Measurements from ENCODE around the gene RAB37.

Gene RAB37

DNA sequence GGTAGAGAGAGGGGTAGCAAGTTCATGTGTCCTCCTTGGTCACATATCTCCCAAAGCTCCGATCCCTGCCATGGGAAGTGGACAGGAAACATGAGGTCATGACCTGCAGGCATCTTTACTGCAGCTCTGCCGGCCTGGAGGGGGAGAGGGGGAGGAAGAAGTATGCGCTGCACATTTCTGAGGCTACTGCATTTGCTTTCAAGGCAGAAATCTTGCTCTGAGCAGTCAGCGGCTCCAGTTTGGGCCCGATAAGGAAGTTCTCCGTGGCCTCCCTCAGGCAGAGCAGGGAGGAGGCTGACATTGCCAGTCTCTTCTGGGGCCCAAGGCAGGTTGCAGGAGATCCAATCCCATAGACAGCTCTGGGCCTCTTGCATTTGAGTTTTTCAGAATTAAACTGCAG, 9.9 kb downstream of the RAB37 start:
- TF ChIP-seq, protein P1, sequence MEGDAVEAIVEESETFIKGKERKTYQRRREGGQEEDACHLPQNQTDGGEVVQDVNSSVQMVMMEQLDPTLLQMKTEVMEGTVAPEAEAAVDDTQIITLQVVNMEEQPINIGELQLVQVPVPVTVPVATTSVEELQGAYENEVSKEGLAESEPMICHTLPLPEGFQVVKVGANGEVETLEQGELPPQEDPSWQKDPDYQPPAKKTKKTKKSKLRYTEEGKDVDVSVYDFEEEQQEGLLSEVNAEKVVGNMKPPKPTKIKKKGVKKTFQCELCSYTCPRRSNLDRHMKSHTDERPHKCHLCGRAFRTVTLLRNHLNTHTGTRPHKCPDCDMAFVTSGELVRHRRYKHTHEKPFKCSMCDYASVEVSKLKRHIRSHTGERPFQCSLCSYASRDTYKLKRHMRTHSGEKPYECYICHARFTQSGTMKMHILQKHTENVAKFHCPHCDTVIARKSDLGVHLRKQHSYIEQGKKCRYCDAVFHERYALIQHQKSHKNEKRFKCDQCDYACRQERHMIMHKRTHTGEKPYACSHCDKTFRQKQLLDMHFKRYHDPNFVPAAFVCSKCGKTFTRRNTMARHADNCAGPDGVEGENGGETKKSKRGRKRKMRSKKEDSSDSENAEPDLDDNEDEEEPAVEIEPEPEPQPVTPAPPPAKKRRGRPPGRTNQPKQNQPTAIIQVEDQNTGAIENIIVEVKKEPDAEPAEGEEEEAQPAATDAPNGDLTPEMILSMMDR (IDR thresholded peaks at IDR 0.05; ENCODE audit: low read depth, low read length, missing control alignments), result no peak
- Histone ChIP-seq H3K27ac (no peak overlapping the region), H3K4me3 (ENCODE audit: low read depth, low read length) (no peak overlapping the region), H3K36me3 (replicated peaks) (no peaks in the 10 kb centered on the region), H3K27me3 (replicated peaks) (no peaks in the 10 kb centered on the region)
- in situ Hi-C loops (cut with HindIII; ENCODE audit: low pct_ligation_motif_present, low sequenced_read_pairs), result no loop called here
- no peak for DNase-seq

DNA sequence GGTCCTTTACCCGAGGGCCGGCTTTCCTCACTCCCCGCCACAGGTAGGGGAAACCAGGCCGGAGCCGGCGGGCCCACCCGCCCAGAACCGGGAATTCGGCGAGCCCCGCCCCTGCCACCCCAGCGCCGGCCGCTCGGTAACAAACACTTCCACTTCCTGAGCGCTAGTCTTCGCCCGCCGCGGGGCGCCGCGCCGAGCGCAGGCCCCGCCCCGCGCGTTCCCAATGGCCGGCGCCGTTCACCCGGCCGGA, 11.1 kb downstream of the RAB37 start:
- Histone ChIP-seq H3K4me3 (ENCODE audit: low read depth, low read length) (peak overlapping the region; percentile 52), H3K36me3 (replicated peaks) (no peaks in the 10 kb centered on the region), H3K27me3 (replicated peaks) (no peaks in the 10 kb centered on the region), H3K27ac (no peak overlapping the region)
- DNase-seq, result no peak
- TF ChIP-seq, protein P1 (IDR thresholded peaks at IDR 0.05; ENCODE audit: low read depth, low read length, missing control alignments), result no peak
- in situ Hi-C loops (cut with HindIII; ENCODE audit: low pct_ligation_motif_present, low sequenced_read_pairs), result no loop called here

DNA sequence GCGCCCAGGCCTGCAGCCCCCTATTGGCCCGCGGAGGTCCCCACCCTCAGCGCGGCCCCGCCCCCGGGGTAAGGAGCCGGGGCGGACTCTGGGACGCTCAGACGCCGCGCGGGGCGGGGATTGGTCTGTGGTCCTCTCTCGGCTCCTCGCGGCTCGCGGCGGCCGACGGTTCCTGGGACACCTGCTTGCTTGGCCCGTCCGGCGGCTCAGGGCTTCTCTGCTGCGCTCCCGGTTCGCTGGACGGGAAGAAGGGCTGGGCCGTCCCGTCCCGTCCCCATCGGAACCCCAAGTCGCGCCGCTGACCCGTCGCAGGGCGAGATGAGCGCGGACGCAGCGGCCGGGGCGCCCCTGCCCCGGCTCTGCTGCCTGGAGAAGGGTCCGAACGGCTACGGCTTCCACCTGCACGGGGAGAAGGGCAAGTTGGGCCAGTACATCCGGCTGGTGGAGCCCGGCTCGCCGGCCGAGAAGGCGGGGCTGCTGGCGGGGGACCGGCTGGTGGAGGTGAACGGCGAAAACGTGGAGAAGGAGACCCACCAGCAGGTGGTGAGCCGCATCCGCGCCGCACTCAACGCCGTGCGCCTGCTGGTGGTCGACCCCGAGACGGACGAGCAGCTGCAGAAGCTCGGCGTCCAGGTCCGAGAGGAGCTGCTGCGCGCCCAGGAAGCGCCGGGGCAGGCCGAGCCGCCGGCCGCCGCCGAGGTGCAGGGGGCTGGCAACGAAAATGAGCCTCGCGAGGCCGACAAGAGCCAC, 11.6 kb downstream of the RAB37 start, which contains the start of gene NHERF1:
Gene NHERF1, plus strand, starts transcription at position 100 of the 750 bp plus-strand sequence. Its CDS starts 219 bp downstream, at position 319.
- TF ChIP-seq, protein P1 (IDR thresholded peaks at IDR 0.05; ENCODE audit: low read depth, low read length, missing control alignments), result peak; percentile 14
- Histone ChIP-seq H3K27me3 (replicated peaks) (no peaks in the 10 kb centered on the region), H3K27ac (no peak within 1 kb of the TSS), H3K36me3 (replicated peaks) (no peaks in the 10 kb centered on the region), H3K4me3 (ENCODE audit: low read depth, low read length) (peak within 1 kb of the TSS; percentile 69)
- in situ Hi-C loops (cut with HindIII; ENCODE audit: low pct_ligation_motif_present, low sequenced_read_pairs), result no loop called here
- DNase-seq, result peak; percentile 82

DNA sequence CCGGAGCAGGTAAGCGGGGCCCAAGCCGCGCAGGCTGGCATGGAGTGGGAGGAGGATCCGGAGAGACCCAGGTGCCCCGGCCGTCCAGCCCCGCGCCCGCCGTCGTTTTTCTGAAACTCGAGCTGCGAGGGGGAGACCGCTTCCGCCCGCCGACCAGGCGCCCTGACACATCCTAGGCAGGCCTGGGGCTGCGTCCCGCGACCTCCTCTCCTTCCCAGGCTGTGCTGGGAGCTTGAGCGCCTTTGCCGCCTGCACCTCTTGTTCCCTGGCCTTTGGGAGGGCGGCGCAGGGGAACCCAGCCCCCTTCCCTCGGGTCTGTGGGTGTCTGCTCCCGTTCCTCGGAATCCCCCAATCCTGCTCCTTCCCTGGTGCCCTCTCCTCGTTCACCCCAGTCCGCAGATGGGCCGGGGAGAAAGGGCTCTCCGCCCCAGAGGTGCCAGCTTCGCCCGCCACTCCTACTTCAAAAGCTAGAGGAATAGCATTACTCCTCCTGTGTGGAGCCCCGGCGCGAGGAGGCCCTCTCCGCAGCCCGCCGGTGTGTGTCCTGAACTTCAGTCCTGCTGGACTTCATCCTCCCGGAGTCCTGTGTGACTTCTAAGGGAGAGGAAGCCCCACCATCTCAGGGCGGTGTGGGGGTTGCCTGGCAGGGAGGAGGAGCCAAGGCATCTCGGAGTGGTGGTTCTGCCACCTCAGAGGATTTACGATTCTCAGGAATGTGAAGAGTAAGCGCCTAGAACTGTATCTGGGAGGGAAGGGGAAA, 12.4 kb downstream of the RAB37 start:
- Histone ChIP-seq H3K27me3 (replicated peaks) (no peaks in the 10 kb centered on the region), H3K36me3 (replicated peaks) (no peaks in the 10 kb centered on the region), H3K4me3 (ENCODE audit: low read depth, low read length) (peak overlapping the region; percentile 69), H3K27ac (no peak overlapping the region)
- TF ChIP-seq, protein P1 (IDR thresholded peaks at IDR 0.05; ENCODE audit: low read depth, low read length, missing control alignments), result no peak
- DNase-seq, result no peak
- in situ Hi-C loops (cut with HindIII; ENCODE audit: low pct_ligation_motif_present, low sequenced_read_pairs), result no loop called here

DNA sequence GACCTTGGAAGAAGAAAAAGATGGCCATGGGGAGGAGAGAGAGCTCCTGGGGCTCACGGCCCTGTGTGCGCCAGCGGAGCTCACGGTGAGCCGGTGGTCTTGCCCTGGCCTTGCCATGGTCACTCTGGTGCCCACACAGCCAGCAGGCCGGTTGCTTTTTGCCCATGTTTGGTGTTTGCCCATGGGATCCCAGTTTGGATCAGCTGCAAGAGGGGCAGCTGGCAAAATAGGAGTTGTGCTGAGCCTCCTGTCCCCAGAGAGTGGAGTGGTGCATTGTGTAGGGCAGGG, 12.9 kb downstream of the RAB37 start:
- H3K27ac ChIP-seq, result no peak overlapping the region

More for the DNA sequence above, 12.9 kb downstream of the RAB37 start:
- Histone ChIP-seq H3K4me3 (ENCODE audit: low read depth, low read length) (peak overlapping the region; percentile 69), H3K36me3 (replicated peaks) (no peaks in the 10 kb centered on the region), H3K27me3 (replicated peaks) (no peaks in the 10 kb centered on the region)
- no peak for DNase-seq
- in situ Hi-C loops (cut with HindIII; ENCODE audit: low pct_ligation_motif_present, low sequenced_read_pairs), result no loop called here
- TF ChIP-seq, protein P1 (IDR thresholded peaks at IDR 0.05; ENCODE audit: low read depth, low read length, missing control alignments), result no peak
